WTC11 (cell line): ENCODE results near the gene SREBF1. TPM values are rescaled to one million over a fixed set of nuclear protein-coding genes. Genes with fewer than 3 reads are reported as not detected.

Experiments
- ATAC-seq: fragments of 200-7000 bp; cut with Tn5 transposase; 2 replicates; pipeline ENCODE4 v1.10.0; 2021; ENCODE audit warnings: mild to moderate bottlenecking, moderate library complexity
- CTCF ChIA-PET: fragments of 300-600 bp; sonication (Branson Sonifier 250); formaldehyde crosslinking; loops from one replicate; lab custom pipeline; 2021; ENCODE audit warnings: antibody characterized with exemption; lab: Charles Lee
- POLR2A ChIA-PET: fragments of 350-600 bp; sonication (Branson Sonifier 250); formaldehyde crosslinking; loops from one replicate; lab custom pipeline; 2021; ENCODE audit warnings: antibody characterized with exemption; lab: Charles Lee
- DNase-seq: peaks from one replicate; pipeline ENCODE4 v3.0.0; 2021; ENCODE audit warnings: low spot score
- H3K27ac Mint-ChIP-seq: 2 replicates; pipeline ENCODE4 v1.8.0; 2021; ENCODE audit warnings: mixed read lengths
- H3K27me3 Mint-ChIP-seq: 2 replicates; pipeline ENCODE4 v1.8.0; 2021; ENCODE audit warnings: low read depth, mild to moderate bottlenecking, moderate library complexity, mixed read lengths
- H3K36me3 Mint-ChIP-seq: 2 replicates; pipeline ENCODE4 v1.8.0; 2021; ENCODE audit warnings: mixed read lengths
- H3K4me1 Mint-ChIP-seq: 2 replicates; pipeline ENCODE4 v1.8.0; 2022; ENCODE audit warnings: mixed read lengths
- H3K4me3 Mint-ChIP-seq: 2 replicates; pipeline ENCODE4 v1.8.0; 2021; ENCODE audit warnings: mild to moderate bottlenecking, moderate library complexity, mixed read lengths
- H3K9me3 Mint-ChIP-seq: 2 replicates; pipeline ENCODE4 v1.8.0; 2021; ENCODE audit warnings: mixed read lengths
- AFF4 ChIP-seq: sonication (generic); formaldehyde crosslinking; IDR thresholded peaks from 2 replicates; pipeline ENCODE4 v1.8.1; 2023; ENCODE audit warnings: mild to moderate bottlenecking, missing genetic modification reagents, borderline replicate concordance
- CDX4 ChIP-seq: fragments of 250-450 bp; sonication (Bioruptor Pico); IDR thresholded peaks from 2 replicates; pipeline ENCODE4 v1.9.0; 2021; ENCODE audit warnings: moderate library complexity, mild to moderate bottlenecking, inconsistent platforms, borderline replicate concordance
- E2F4 ChIP-seq: sonication (generic); formaldehyde crosslinking; IDR thresholded peaks from 2 replicates; pipeline ENCODE4 v1.8.1; 2022; ENCODE audit warnings: low read depth, mild to moderate bottlenecking, moderate library complexity, missing genetic modification reagents, borderline replicate concordance
- GABPB1 ChIP-seq: sonication (generic); formaldehyde crosslinking; IDR thresholded peaks from 2 replicates; pipeline ENCODE4 v1.8.1; 2023; ENCODE audit warnings: mild to moderate bottlenecking, missing genetic modification reagents
- GRHL2 ChIP-seq: fragments of 250-450 bp; sonication (Bioruptor Pico); IDR thresholded peaks from 2 replicates; pipeline ENCODE4 v1.8.0; 2022; ENCODE audit warnings: mild to moderate bottlenecking, moderate library complexity; ENCODE audit not compliant: insufficient replicate concordance, severe bottlenecking
- GTF2I ChIP-seq: fragments of 250-450 bp; sonication (Bioruptor Pico); conservative IDR thresholded peaks from 2 replicates; pipeline ENCODE4 v1.4.0; 2021; ENCODE audit warnings: mild to moderate bottlenecking
- JUN ChIP-seq: sonication (generic); formaldehyde crosslinking; IDR thresholded peaks from 2 replicates; pipeline ENCODE4 v1.8.0; 2023; ENCODE audit warnings: mild to moderate bottlenecking, missing genetic modification reagents
- SOX15 ChIP-seq: fragments of 250-450 bp; sonication (Bioruptor Pico); IDR thresholded peaks from 2 replicates; pipeline ENCODE4 v1.9.0; 2021; ENCODE audit warnings: mild to moderate bottlenecking
- USF2 ChIP-seq: sonication (generic); formaldehyde crosslinking; IDR thresholded peaks from 2 replicates; pipeline ENCODE4 v1.8.1; 2023; ENCODE audit warnings: mild to moderate bottlenecking, missing genetic modification reagents, moderate library complexity
- ZMAT4 ChIP-seq: fragments of 250-450 bp; sonication (Bioruptor Pico); IDR thresholded peaks from 2 replicates; pipeline ENCODE4 v1.9.0; 2021; ENCODE audit warnings: mild to moderate bottlenecking
- ZNF138 ChIP-seq: sonication (generic); formaldehyde crosslinking; conservative IDR thresholded peaks from 2 replicates; pipeline ENCODE4 v1.8.1; 2022; ENCODE audit warnings: mild to moderate bottlenecking, moderate library complexity, missing genetic modification reagents
- ZNF425 ChIP-seq: fragments of 250-450 bp; sonication (Bioruptor Pico); conservative IDR thresholded peaks from 2 replicates; pipeline ENCODE4 v1.9.0; 2021; ENCODE audit warnings: mild to moderate bottlenecking
- ZNF512 ChIP-seq: sonication (generic); formaldehyde crosslinking; IDR thresholded peaks from 2 replicates; pipeline ENCODE4 v1.8.1; 2022; ENCODE audit warnings: missing genetic modification reagents, borderline replicate concordance
- total RNA-seq: library from RNA; stranded (reverse); gene quantifications from 3 replicates; pipeline ENCODE4 v1.2.3, GENCODE V29; 2021

SREBF1 gene
- total RNA-seq, 1 experiment from 2014 or later, result 93.7 TPM

GRCh38 chr17:17820046-17820445, 16.7 kb downstream of the SREBF1 start:
- Mint-ChIP-seq H3K36me3 (peaks cover 26% of the 10 kb centered on the region), H3K4me1 (peaks cover 54% of the 10 kb centered on the region), H3K9me3 (no peaks in the 10 kb centered on the region), H3K27me3 (no peaks in the 10 kb centered on the region), H3K27ac (peak overlapping the region; percentile 84; the same call in 1 of the 2 replicates), H3K4me3 (no peak overlapping the region)
- DNase-seq (no peak), ATAC-seq (no peak)
- no peak for TF ChIP-seq ZNF138 (CRISPR knock-in tag)
- TF ChIP-seq JUN (CRISPR knock-in tag), result no peak
- no peak for TF ChIP-seq USF2
- TF ChIP-seq GRHL2 (CRISPR knock-in tag), result no peak
- ChIA-PET POLR2A (interaction anchor here (9.4 kb wide), 1 partner anchor 17 kb away, joined by 137 read pairs; the partner anchor contains the start of gene SREBF1), CTCF (interaction anchor here (0.8 to 1.5 kb wide), 5 partner anchors 8 to 99 kb away, joined by 3 to 12 read pairs (median 4); no protein-coding TSS in a partner anchor)

GRCh38 chr17:17819561-17819995, 17.2 kb downstream of the SREBF1 start:
- peaks cover 49% of the 10 kb centered on the region for H3K4me1 Mint-ChIP-seq
- no peak for TF ChIP-seq GTF2I (CRISPR knock-in tag)
- no peak for TF ChIP-seq ZNF512 (CRISPR knock-in tag)
- no peak for TF ChIP-seq AFF4 (CRISPR knock-in tag)
- TF ChIP-seq ZNF425 (CRISPR knock-in tag), result no peak
- TF ChIP-seq ZMAT4 (CRISPR knock-in tag), result no peak
- TF ChIP-seq GABPB1 (CRISPR knock-in tag), result peak; percentile 69; the same call in 1 of the 2 replicates
- TF ChIP-seq SOX15 (CRISPR knock-in tag), result no peak
- no peak for TF ChIP-seq CDX4 (CRISPR knock-in tag)
- TF ChIP-seq E2F4 (CRISPR knock-in tag), result no peak
- TF ChIP-seq, all 79 proteins: peak for 1
- POLR2A ChIA-PET, result interaction anchor here (0.7 kb wide), 1 partner anchor 16 kb away, joined by 3 read pairs; no protein-coding TSS in a partner anchor
- Mint-ChIP-seq H3K27me3 (no peaks in the 10 kb centered on the region), H3K4me3 (no peak overlapping the region), H3K9me3 (no peaks in the 10 kb centered on the region), H3K36me3 (peaks cover 30% of the 10 kb centered on the region), H3K27ac (no peak overlapping the region)
- CTCF ChIA-PET, result interaction anchor here (1.2 kb wide), 1 partner anchor 100 kb away, joined by 3 read pairs; no protein-coding TSS in a partner anchor
- ATAC-seq (no peak), DNase-seq (no peak)
